HepG2 (cell line): ENCODE measurements around the gene IPO5. TPM values are rescaled to one million over a fixed set of nuclear protein-coding genes. Genes with fewer than 3 reads are reported as not detected.

Source experiments
- GABPA ChIP-seq, 2 experiments: IDR thresholded peaks; 2 replicates each; pipeline ENCODE4 v1.6.1; 2011 to 2016; ENCODE audit warnings: low read depth in 2 of 2, low read length in 1 of 2, missing biosample characterization in 1 of 2, missing genetic modification characterization in 1 of 2
- HNF4A ChIP-seq: sonication (generic); formaldehyde crosslinking; IDR thresholded peaks from 2 replicates; pipeline ENCODE4 v1.4.0; 2020; ENCODE audit warnings: missing genetic modification reagents
- MED1 ChIP-seq: sonication (generic); formaldehyde crosslinking; IDR thresholded peaks from 2 replicates; pipeline ENCODE4 v1.4.0; 2020; ENCODE audit warnings: missing genetic modification reagents
- MIXL1 ChIP-seq: IDR thresholded peaks from 2 replicates; pipeline ENCODE4 v1.6.1; 2016
- NONO ChIP-seq, 2 experiments: fragments of 450-650 bp in 1 of 2; sonication (generic) in 1 of 2; formaldehyde crosslinking in 1 of 2; IDR thresholded peaks in 1 of 2; conservative IDR thresholded peaks in 1 of 2; 2 replicates each; pipeline versions ENCODE4 v1.6.1 to v1.8.0; 2017 to 2022; ENCODE audit warnings: mild to moderate bottlenecking in 1 of 2, missing genetic modification reagents in 1 of 2, moderate library complexity in 1 of 2
- POLR2G ChIP-seq: fragments of 200-400 bp; formaldehyde crosslinking; IDR thresholded peaks from 2 replicates; pipeline ENCODE4 v1.6.1; 2018; ENCODE audit warnings: mild to moderate bottlenecking, low read depth, low read length, moderate library complexity
- TBX2 ChIP-seq: sonication (generic); formaldehyde crosslinking; IDR thresholded peaks from 2 replicates; pipeline ENCODE4 v1.5.0; 2020; ENCODE audit warnings: missing genetic modification reagents, mild to moderate bottlenecking, borderline replicate concordance
- ZBTB33 ChIP-seq: sonication (generic); formaldehyde crosslinking; IDR thresholded peaks from 2 replicates; pipeline ENCODE4 v1.4.0; 2020; ENCODE audit warnings: missing genetic modification reagents
- ZBTB38 ChIP-seq: sonication (generic); formaldehyde crosslinking; IDR thresholded peaks from 2 replicates; pipeline ENCODE4 v1.5.1; 2020; ENCODE audit warnings: mild to moderate bottlenecking, missing genetic modification reagents
- ZNF263 ChIP-seq: sonication (generic); formaldehyde crosslinking; IDR thresholded peaks from 2 replicates; pipeline ENCODE4 v1.4.0; 2020; ENCODE audit warnings: missing genetic modification reagents
- ZNF350 ChIP-seq: sonication (generic); formaldehyde crosslinking; IDR thresholded peaks from 2 replicates; pipeline ENCODE4 v1.4.0; 2020; ENCODE audit warnings: mild to moderate bottlenecking, low read depth, missing genetic modification reagents, borderline replicate concordance
- ZNF616 ChIP-seq: sonication (generic); formaldehyde crosslinking; IDR thresholded peaks from 2 replicates; pipeline ENCODE4 v1.5.0; 2020; ENCODE audit warnings: low read depth, mild to moderate bottlenecking, missing genetic modification reagents
- ZSCAN30 ChIP-seq: sonication (generic); formaldehyde crosslinking; IDR thresholded peaks from 2 replicates; pipeline ENCODE4 v1.5.0; 2020; ENCODE audit warnings: mild to moderate bottlenecking, missing genetic modification reagents
- polyA plus RNA-seq, 8 experiments: library from polyadenylated mRNA; depleted of rRNA in 3 of 8; stranded (reverse) in 7 of 8; unstranded in 1 of 8; fragments of >200 nt; fragmentation: Illumina TruSeq in 4 of 8; extraction: Trizol in 4 of 8; gene quantifications; 2 replicates each; pipeline versions ENCODE4 v1.2.1 to v1.2.3, GENCODE V29; 2011 to 2016; ENCODE audit warnings: low read depth in 4 of 8, missing spikeins in 1 of 8, mixed read lengths in 1 of 8; ENCODE audit not compliant: insufficient read depth in 1 of 8
- total RNA-seq, 5 experiments: library from RNA; depleted of rRNA; stranded (reverse); fragments of >200 nt; fragmentation: Illumina TruSeq; extraction: Trizol; gene quantifications; 2 replicates each; pipeline ENCODE4 v1.2.3, GENCODE V29; 2016; ENCODE audit warnings: low read depth in 1 of 5
- TF ChIP-seq, protein P1 (sequence below): sonication (generic); formaldehyde crosslinking; IDR thresholded peaks from 2 replicates; pipeline ENCODE4 v1.5.0; 2020; ENCODE audit warnings: mild to moderate bottlenecking, missing genetic modification reagents
- TF ChIP-seq, protein P2 (sequence below): sonication (generic); formaldehyde crosslinking; IDR thresholded peaks from 2 replicates; pipeline ENCODE4 v1.4.0; 2020; ENCODE audit warnings: missing genetic modification reagents, mild to moderate bottlenecking, borderline replicate concordance

Gene IPO5
- total and polyA plus RNA-seq, 2 of the 13 experiments (the other 11 are each of a cell fraction or from before 2014, with no cell fraction given): 155 to 242 TPM

- TF ChIP-seq, protein P1, sequence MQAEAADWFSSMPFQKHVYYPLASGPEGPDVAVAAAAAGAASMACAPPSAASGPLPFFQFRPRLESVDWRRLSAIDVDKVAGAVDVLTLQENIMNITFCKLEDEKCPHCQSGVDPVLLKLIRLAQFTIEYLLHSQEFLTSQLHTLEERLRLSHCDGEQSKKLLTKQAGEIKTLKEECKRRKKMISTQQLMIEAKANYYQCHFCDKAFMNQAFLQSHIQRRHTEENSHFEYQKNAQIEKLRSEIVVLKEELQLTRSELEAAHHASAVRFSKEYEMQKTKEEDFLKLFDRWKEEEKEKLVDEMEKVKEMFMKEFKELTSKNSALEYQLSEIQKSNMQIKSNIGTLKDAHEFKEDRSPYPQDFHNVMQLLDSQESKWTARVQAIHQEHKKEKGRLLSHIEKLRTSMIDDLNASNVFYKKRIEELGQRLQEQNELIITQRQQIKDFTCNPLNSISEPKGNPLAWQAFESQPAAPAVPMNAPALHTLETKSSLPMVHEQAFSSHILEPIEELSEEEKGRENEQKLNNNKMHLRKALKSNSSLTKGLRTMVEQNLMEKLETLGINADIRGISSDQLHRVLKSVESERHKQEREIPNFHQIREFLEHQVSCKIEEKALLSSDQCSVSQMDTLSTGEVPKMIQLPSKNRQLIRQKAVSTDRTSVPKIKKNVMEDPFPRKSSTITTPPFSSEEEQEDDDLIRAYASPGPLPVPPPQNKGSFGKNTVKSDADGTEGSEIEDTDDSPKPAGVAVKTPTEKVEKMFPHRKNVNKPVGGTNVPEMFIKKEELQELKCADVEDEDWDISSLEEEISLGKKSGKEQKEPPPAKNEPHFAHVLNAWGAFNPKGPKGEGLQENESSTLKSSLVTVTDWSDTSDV (CRISPR knock-in tag): no peak
- TF ChIP-seq, protein P2, sequence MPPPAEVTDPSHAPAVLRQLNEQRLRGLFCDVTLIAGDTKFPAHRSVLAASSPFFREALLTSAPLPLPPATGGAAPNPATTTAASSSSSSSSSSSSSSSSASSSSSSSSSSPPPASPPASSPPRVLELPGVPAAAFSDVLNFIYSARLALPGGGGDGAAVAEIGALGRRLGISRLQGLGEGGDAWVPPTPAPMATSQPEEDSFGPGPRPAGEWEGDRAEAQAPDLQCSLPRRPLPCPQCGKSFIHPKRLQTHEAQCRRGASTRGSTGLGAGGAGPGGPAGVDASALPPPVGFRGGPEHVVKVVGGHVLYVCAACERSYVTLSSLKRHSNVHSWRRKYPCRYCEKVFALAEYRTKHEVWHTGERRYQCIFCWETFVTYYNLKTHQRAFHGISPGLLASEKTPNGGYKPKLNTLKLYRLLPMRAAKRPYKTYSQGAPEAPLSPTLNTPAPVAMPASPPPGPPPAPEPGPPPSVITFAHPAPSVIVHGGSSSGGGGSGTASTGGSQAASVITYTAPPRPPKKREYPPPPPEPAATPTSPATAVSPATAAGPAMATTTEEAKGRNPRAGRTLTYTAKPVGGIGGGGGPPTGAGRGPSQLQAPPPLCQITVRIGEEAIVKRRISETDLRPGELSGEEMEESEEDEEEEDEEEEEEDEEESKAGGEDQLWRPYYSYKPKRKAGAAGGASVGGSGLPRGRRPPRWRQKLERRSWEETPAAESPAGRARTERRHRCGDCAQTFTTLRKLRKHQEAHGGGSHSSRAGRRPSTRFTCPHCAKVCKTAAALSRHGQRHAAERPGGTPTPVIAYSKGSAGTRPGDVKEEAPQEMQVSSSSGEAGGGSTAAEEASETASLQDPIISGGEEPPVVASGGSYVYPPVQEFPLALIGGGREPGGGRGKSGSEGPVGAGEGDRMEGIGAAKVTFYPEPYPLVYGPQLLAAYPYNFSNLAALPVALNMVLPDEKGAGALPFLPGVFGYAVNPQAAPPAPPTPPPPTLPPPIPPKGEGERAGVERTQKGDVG (CRISPR knock-in tag): no peak
- no peak for TF ChIP-seq NONO (IDR thresholded peaks at IDR 0.05)
- no peak for TF ChIP-seq NONO (CRISPR knock-in tag; conservative IDR thresholded peaks at IDR 0.05)
- peak; percentile 85 for TF ChIP-seq TBX2 (CRISPR knock-in tag)
- 0 out of 2 replicates have a peak, but pooled peaks have one; percentile 21 for TF ChIP-seq ZNF263 (CRISPR knock-in tag)
- no peak for TF ChIP-seq ZBTB33 (CRISPR knock-in tag)
- no peak for TF ChIP-seq GABPA (IDR thresholded peaks at IDR 0.05; ENCODE audit: low read depth, low read length)
- peak; percentile 51; the same call in 1 of the 2 replicates for TF ChIP-seq GABPA (CRISPR knock-in tag; IDR thresholded peaks at IDR 0.05; ENCODE audit: low read depth)
- peak; percentile 70 for TF ChIP-seq HNF4A (CRISPR knock-in tag)
- no peak for TF ChIP-seq ZNF350 (CRISPR knock-in tag)
- 0 out of 2 replicates have a peak, but pooled peaks have one; percentile 53 for TF ChIP-seq ZBTB38 (CRISPR knock-in tag)
- TF ChIP-seq POLR2G: no peak
- TF ChIP-seq MIXL1: peak; percentile 96
- no peak for TF ChIP-seq ZSCAN30 (CRISPR knock-in tag)
- TF ChIP-seq ZNF616 (CRISPR knock-in tag): no peak
- peak; percentile 93 for TF ChIP-seq MED1
Measured at GRCh38 chr13:98050041-98050466, 96.6 kb downstream of the IPO5 start (continued).
